ENCODE measurements around the gene GAK.

GRCh38 chr4:930827-931193, 1.3 kb downstream of the GAK start:
- TF ChIP-seq CTCF (IDR thresholded peaks at IDR 0.05 in 8 of 11, conservative IDR thresholded peaks at IDR 0.05 in 3 of 11) = no peak
- no peak for TF ChIP-seq POLR2AphosphoS5 (IDR thresholded peaks at IDR 0.05)
- no peak for TF ChIP-seq POLR2A (IDR thresholded peaks at IDR 0.05)

All from spleen (tissue), 7 donors.